ENCODE measurements around the gene ATG16L2. TPM values are rescaled to one million over a fixed set of nuclear protein-coding genes. Genes with fewer than 3 reads are reported as not detected.

Gene ATG16L2
- total RNA-seq, 1 experiment from 2014 or later: 17.5 TPM

DNA sequence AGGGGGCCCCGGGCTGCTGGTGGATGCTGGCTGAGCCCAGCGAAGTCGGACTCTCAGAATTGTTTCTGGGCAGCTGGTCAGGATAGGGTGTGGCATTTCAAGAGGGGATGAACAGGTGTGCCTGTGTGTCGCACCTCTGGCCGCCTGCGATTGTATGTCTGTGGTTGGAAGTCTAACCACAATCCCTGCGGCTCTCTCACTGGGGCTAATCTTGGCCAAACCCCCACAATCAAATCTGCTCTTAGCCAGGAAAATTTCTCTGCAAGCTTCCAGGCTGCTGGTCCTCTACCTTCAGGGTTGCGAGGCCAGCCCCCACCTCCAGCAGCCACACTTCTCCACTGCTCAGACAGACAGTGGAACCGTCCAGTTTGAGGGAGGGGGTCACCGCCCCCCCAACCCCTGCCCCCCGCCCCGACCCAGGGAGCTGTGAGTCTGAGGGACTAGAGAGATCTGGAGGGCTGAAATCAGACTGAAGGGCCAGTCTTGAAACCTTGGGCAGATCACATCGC, 953 bp downstream of the ATG16L2 start:
- Histone ChIP-seq H3K27ac (peak overlapping the region; percentile 74), H3K9me2 (ENCODE audit: insufficient read depth) (no peaks in the 10 kb centered on the region), H2AFZ (peak overlapping the region; percentile 93), H3K36me3 (ENCODE audit: low read depth) (no peaks in the 10 kb centered on the region), H3K27me3 (ENCODE audit: insufficient read depth, low read depth) (no peaks in the 10 kb centered on the region), H3K9me3 (ENCODE audit: insufficient read depth, low read depth) (no peaks in the 10 kb centered on the region), H3K79me2 (ENCODE audit: low read depth) (peaks cover 27% of the 10 kb centered on the region), H3K4me2 (peak overlapping the region; percentile 96), H3F3A (ENCODE audit: insufficient read depth, low read depth) (peaks cover 26% of the 10 kb centered on the region), H4K20me1 (ENCODE audit: insufficient read depth) (no peaks in the 10 kb centered on the region), H3K4me3 (peak overlapping the region; percentile 85), H3K4me1 (replicated peaks; ENCODE audit: insufficient read depth) (peaks cover 39% of the 10 kb centered on the region)
- no peak for TF ChIP-seq EZH2 (IDR thresholded peaks at IDR 0.05; ENCODE audit: low read depth)
- TF ChIP-seq, protein P1, sequence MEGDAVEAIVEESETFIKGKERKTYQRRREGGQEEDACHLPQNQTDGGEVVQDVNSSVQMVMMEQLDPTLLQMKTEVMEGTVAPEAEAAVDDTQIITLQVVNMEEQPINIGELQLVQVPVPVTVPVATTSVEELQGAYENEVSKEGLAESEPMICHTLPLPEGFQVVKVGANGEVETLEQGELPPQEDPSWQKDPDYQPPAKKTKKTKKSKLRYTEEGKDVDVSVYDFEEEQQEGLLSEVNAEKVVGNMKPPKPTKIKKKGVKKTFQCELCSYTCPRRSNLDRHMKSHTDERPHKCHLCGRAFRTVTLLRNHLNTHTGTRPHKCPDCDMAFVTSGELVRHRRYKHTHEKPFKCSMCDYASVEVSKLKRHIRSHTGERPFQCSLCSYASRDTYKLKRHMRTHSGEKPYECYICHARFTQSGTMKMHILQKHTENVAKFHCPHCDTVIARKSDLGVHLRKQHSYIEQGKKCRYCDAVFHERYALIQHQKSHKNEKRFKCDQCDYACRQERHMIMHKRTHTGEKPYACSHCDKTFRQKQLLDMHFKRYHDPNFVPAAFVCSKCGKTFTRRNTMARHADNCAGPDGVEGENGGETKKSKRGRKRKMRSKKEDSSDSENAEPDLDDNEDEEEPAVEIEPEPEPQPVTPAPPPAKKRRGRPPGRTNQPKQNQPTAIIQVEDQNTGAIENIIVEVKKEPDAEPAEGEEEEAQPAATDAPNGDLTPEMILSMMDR (conservative IDR thresholded peaks at IDR 0.05): no peak
- intact Hi-C loops (cut with micrococcal nuclease; ENCODE audit: unreplicated experiment): loop anchor here (10.0 kb wide), 1 partner anchor 230 kb away; no protein-coding TSS in a partner anchor
- POLR2A ChIA-PET (ENCODE audit: unreplicated experiment): no interaction called here
- CTCF ChIA-PET: interaction anchor here (1.0 kb wide), 1 partner anchor 93 kb away, joined by 6 read pairs; no protein-coding TSS in a partner anchor
- DNase-seq: peak; percentile 67 to 77
- BruUV-seq (replicated peaks): TSS peak; percentile 58

DNA sequence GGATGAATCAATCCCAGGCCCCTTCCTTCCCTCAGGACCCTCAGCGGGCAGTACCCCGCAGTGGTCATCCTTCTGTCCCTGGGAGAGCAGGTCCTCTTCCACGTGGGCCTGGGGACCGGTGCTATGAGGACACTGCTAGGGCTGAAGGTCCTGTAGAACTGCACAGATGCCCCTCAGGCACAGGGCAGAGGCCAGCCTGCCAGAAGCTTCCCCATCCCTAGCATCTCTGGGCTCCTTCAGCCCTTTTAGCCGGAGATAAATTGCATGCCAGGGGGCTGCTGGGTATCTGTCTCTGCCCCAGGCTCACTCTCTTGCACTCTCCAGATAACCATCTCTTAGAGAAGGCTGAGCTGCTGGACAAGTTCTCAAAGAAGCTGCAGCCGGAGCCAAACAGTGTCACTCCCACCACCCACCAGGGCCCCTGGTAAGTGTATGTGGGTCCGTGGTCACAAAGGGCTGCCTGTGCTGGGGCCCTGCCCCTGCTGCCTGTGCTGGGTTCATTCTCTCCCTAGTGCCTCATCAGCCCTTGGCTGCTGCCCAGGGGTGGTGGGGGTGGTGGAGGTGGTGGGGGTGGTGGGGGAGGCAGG, 2.3 kb downstream of the ATG16L2 start:
- CTCF ChIA-PET: no interaction called here
- Histone ChIP-seq H3K27me3 (ENCODE audit: insufficient read depth, low read depth) (no peaks in the 10 kb centered on the region), H2AFZ (no peak overlapping the region), H3K9me2 (ENCODE audit: insufficient read depth) (no peaks in the 10 kb centered on the region), H3K27ac (no peak overlapping the region), H3K4me3 (no peak overlapping the region), H3K79me2 (ENCODE audit: low read depth) (peaks cover 23% of the 10 kb centered on the region), H3K4me2 (peak overlapping the region; percentile 96; the same call in 1 of the 2 replicates), H3K4me1 (replicated peaks; ENCODE audit: insufficient read depth) (peaks cover 46% of the 10 kb centered on the region), H3K36me3 (ENCODE audit: low read depth) (no peaks in the 10 kb centered on the region), H4K20me1 (ENCODE audit: insufficient read depth) (no peaks in the 10 kb centered on the region), H3K9me3 (ENCODE audit: insufficient read depth, low read depth) (no peaks in the 10 kb centered on the region), H3F3A (ENCODE audit: insufficient read depth, low read depth) (peaks cover 26% of the 10 kb centered on the region)
- intact Hi-C loops (cut with micrococcal nuclease; ENCODE audit: unreplicated experiment): loop anchor here (10.0 kb wide), 1 partner anchor 232 kb away; no protein-coding TSS in a partner anchor
- POLR2A ChIA-PET (ENCODE audit: unreplicated experiment): no interaction called here
- no TSS peak for BruUV-seq (replicated peaks)
- DNase-seq: no peak
- no peak for TF ChIP-seq EZH2 (IDR thresholded peaks at IDR 0.05; ENCODE audit: low read depth)
- TF ChIP-seq, protein P1 (conservative IDR thresholded peaks at IDR 0.05): no peak

DNA sequence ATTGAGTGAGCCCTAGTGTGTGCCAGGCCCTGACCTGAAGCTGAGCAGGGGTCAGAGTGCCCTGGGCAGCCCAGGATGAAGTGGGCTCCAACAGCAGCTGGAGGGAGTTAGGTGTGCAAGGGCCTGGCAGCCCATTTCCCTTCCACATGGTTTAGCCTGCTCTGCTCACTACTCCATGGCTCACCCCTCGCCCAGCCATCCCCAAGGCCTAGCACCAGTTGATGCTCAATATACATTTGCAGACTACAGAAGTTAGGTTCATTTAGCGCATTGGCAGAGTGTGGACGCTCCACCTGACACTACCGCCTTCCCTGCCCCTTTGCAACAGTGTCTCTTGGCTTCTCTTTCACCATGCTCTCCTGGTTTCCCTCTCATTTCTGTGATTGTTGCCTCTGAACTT, 3.8 kb downstream of the ATG16L2 start:
- Histone ChIP-seq H3F3A (ENCODE audit: insufficient read depth, low read depth) (peaks cover 15% of the 10 kb centered on the region), H4K20me1 (ENCODE audit: insufficient read depth) (no peaks in the 10 kb centered on the region), H3K36me3 (ENCODE audit: low read depth) (no peaks in the 10 kb centered on the region), H3K79me2 (ENCODE audit: low read depth) (peaks cover 8% of the 10 kb centered on the region), H3K9me3 (ENCODE audit: insufficient read depth, low read depth) (no peaks in the 10 kb centered on the region), H3K9me2 (ENCODE audit: insufficient read depth) (no peaks in the 10 kb centered on the region), H3K4me2 (no peak overlapping the region), H3K4me3 (no peak overlapping the region), H3K4me1 (replicated peaks; ENCODE audit: insufficient read depth) (peaks cover 34% of the 10 kb centered on the region), H2AFZ (no peak overlapping the region), H3K27me3 (ENCODE audit: insufficient read depth, low read depth) (no peaks in the 10 kb centered on the region), H3K27ac (no peak overlapping the region)
- ChIA-PET POLR2A (ENCODE audit: unreplicated experiment) (no interaction called here), CTCF (no interaction called here)
- intact Hi-C loops (cut with micrococcal nuclease; ENCODE audit: unreplicated experiment): loop anchor here (10.0 kb wide), 1 partner anchor 233 kb away; no protein-coding TSS in a partner anchor
- no TSS peak for BruUV-seq (replicated peaks)
- TF ChIP-seq EZH2 (IDR thresholded peaks at IDR 0.05; ENCODE audit: low read depth): no peak
- TF ChIP-seq, protein P1 (conservative IDR thresholded peaks at IDR 0.05): no peak
- no peak for DNase-seq
